HUES48 (cell line): ENCODE results near the gene LAMC3.

ENCODE experiments used
- H3K27ac ChIP-seq: one replicate; pipeline ENCODE4 v1.7.0; 2013; ENCODE audit warnings: low read depth, low read length, inconsistent platforms
- H3K27me3 ChIP-seq: 2 replicates; pipeline ENCODE4 v1.6.1; 2013; ENCODE audit warnings: mild to moderate bottlenecking, low read length; ENCODE audit not compliant: control insufficient read depth, insufficient read depth
- H3K36me3 ChIP-seq: 2 replicates; pipeline ENCODE4 v1.6.1; 2013; ENCODE audit warnings: low read length; ENCODE audit not compliant: control insufficient read depth, insufficient read depth
- H3K4me1 ChIP-seq: 2 replicates; pipeline ENCODE4 v1.6.1; 2013; ENCODE audit warnings: mild to moderate bottlenecking, low read length; ENCODE audit not compliant: control insufficient read depth, insufficient read depth
- H3K4me3 ChIP-seq: 2 replicates; pipeline ENCODE4 v1.5.1; 2013; ENCODE audit warnings: mild to moderate bottlenecking, low read depth, low read length
- H3K9ac ChIP-seq: 2 replicates; pipeline ENCODE4 v1.6.1; 2013; ENCODE audit warnings: mild to moderate bottlenecking, low read depth, low read length, moderate library complexity
- H3K9me3 ChIP-seq: 2 replicates; pipeline ENCODE4 v1.6.1; 2013; ENCODE audit warnings: low read length; ENCODE audit not compliant: control insufficient read depth, insufficient read depth

LAMC3 gene

DNA sequence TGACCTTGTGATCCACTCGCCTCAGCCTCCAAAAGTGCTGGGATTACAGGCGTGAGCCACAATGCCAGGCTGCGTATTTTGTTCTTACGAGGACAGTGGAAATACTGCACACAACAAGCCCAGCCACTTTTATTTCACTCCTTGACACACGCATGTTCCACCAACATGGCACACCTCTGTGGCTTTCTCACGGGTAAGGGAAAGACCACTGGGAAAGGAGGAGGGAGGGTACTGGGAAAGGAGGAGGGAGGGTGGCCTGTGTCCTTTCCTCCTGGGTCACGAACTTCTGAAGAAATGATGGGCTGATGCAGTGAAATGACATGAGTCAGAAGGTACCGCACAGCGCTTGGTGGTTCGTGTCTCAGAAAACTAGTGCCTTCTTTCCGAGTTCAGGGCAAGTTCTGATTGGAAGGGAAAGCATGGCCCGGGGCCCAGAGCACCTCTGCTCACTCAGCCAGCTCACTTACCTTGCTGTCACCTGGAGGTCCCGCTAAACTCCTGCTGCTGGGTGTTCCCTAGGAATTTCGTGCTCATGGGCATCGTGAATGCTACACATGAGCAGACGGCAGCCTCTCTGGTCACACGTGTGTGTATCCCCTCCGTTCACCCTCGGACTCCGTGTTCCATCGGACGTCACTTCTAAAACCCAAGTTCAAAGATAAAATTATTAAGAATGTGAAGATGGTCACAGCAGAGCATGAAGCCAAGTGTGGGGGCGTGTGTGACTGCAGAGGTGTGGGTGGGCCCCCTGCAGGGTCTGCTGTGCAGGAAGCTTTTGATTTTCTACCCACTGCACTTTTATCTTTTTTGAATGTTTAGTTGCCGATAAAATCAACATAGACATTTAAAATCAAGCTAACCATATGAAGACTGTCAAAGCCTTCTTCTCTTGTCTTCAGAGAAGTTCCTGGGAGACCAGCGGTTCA, 42.9 kb downstream of the LAMC3 start:
- no peaks in the 10 kb centered on the region for H3K4me1 ChIP-seq
- no peaks in the 10 kb centered on the region for H3K27me3 ChIP-seq
- no peak overlapping the region for H3K4me3 ChIP-seq
- no peak overlapping the region for H3K27ac ChIP-seq
- no peak overlapping the region for H3K9ac ChIP-seq
- no peaks in the 10 kb centered on the region for H3K9me3 ChIP-seq
- peaks cover 13% of the 10 kb centered on the region; the same call in 1 of the 2 replicates for H3K36me3 ChIP-seq

DNA sequence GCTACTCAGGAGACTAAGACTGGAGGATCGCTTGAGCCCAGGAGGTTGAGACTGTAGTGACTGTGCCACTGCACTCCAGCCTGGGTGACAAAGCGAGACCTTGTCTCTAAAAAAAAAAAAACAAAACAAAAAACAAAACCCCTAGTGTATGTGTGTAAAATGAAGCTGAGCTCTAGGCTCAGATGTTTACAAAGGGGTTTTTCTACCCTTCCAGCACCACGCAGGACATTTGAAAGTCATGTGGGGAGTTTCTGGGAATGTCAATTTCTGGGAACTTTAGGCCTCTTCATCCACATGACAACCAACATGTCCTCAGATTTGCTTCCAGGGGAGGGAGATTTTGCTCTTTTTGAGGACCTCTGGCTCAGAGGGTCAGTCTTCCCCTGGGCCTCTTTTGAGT, 44.9 kb downstream of the LAMC3 start:
- peaks cover 14% of the 10 kb centered on the region; the same call in 1 of the 2 replicates for H3K36me3 ChIP-seq
- H3K9me3 ChIP-seq = no peaks in the 10 kb centered on the region
- H3K9ac ChIP-seq = no peak overlapping the region
- no peak overlapping the region for H3K4me3 ChIP-seq
- no peaks in the 10 kb centered on the region for H3K4me1 ChIP-seq
- H3K27ac ChIP-seq = no peak overlapping the region
- no peaks in the 10 kb centered on the region for H3K27me3 ChIP-seq

DNA sequence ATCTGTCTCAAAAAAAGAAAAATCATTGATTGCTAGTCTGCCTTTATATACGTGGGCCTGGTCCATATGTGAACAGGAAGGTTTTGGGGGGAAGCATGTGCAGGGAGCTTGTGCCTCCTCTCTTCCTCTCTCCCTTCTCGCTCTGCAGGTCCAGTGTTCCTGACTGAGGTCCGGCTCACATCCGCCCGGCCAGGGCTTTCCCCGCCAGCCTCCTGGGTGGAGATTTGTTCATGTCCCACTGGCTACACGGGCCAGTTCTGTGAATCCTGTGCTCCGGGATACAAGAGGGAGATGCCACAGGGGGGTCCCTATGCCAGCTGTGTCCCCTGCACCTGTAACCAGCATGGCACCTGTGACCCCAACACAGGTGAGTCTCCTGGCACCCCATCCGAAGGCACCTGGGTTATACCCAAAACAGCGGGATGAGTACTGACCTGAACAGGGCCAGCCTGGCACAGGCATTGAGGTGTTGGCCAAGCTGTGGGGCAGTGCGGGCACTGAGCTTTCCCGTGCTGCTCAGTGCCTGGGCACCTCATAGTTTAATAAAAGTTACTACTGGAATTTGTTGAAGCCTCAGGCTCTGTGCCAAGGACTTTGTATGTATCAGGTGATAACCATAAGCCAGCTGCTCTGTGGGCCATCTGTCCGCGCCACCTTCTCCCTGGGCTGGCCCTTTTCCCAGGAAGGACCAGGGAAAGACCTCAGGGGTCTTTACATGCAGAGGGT, 48.0 kb downstream of the LAMC3 start:
- Histone ChIP-seq H3K9ac (no peak overlapping the region), H3K27me3 (no peaks in the 10 kb centered on the region), H3K9me3 (no peaks in the 10 kb centered on the region), H3K4me1 (no peaks in the 10 kb centered on the region), H3K4me3 (no peak overlapping the region), H3K36me3 (peaks cover 6% of the 10 kb centered on the region; the same call in 1 of the 2 replicates), H3K27ac (no peak overlapping the region)

DNA sequence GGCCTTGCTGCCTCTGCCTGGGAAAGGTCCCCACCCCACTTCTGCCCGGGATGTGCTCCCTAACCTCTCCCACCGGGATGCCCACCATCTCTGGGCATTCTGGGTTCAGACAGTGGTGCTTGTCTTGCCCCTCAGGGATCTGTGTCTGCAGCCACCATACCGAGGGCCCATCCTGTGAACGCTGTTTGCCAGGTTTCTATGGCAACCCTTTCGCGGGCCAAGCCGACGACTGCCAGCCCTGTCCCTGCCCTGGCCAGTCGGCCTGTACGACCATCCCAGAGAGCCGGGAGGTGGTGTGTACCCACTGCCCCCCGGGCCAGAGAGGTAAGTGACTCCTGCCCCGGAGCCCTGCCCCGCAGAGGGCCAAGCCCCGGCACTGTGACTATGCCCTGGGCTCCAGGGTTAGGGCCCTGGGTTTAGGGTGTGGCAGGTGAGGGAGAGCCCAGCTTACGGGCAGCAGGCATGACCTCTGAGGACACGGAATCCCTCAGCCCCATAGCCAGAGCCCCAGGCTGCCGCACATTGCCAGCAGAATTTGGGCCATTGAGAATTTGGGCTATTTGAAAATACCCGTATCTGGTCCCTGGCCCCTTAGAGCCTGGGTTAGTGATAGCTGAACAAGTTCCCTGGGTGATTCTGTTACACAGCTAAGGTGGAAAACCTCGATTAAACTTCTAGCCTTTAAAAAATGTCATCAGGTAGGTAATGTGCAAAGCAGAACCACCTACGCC, 52.1 kb downstream of the LAMC3 start:
- Histone ChIP-seq H3K36me3 (peaks cover 6% of the 10 kb centered on the region; the same call in 1 of the 2 replicates), H3K4me1 (no peaks in the 10 kb centered on the region), H3K27me3 (no peaks in the 10 kb centered on the region), H3K4me3 (no peak overlapping the region), H3K9ac (no peak overlapping the region), H3K9me3 (no peaks in the 10 kb centered on the region), H3K27ac (no peak overlapping the region)

DNA sequence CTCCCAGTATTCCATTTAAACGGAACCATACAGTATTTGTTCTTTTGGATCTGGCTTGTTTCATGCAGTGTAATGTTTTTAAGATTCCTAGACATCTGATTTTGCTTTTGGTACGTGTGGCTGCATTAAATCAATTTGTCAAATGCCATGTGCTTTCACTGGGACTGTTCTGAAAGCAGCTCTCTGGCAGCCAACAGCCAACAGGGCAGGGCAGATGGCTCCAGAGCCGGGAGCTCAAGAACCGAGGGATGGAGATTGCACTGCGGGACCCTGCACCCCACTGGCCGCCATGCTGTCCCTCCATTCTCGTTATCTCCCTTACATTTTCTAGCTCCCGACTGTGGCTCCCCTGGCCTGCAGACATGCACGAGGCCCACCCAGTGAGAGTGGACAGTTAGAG, 54.0 kb downstream of the LAMC3 start:
- H3K9ac ChIP-seq = no peak overlapping the region
- no peaks in the 10 kb centered on the region for H3K27me3 ChIP-seq
- H3K4me1 ChIP-seq = no peaks in the 10 kb centered on the region
- no peaks in the 10 kb centered on the region for H3K9me3 ChIP-seq
- no peak overlapping the region for H3K4me3 ChIP-seq
- H3K27ac ChIP-seq = no peak overlapping the region
- H3K36me3 ChIP-seq = peaks cover 3% of the 10 kb centered on the region; the same call in 1 of the 2 replicates

DNA sequence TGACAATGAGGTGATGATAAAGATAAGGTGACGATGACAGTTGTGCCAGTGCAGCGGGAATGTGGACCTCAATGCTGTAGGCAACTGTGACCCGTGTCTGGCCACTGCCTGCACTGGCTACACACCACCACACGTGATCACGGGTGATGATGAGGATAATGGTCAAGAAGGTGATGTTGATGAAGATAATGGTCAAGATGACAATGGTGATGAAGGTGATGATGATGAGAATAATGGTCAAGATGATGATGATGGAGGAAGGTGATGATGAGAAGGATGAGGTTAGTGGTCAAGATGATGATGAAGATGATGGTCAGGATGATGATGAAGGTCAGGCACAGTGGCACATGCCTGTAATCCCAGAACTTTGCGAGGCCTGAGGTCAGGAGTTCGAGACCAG, 56.6 kb downstream of the LAMC3 start:
- Histone ChIP-seq H3K27me3 (no peaks in the 10 kb centered on the region), H3K4me3 (no peak overlapping the region)

DNA sequence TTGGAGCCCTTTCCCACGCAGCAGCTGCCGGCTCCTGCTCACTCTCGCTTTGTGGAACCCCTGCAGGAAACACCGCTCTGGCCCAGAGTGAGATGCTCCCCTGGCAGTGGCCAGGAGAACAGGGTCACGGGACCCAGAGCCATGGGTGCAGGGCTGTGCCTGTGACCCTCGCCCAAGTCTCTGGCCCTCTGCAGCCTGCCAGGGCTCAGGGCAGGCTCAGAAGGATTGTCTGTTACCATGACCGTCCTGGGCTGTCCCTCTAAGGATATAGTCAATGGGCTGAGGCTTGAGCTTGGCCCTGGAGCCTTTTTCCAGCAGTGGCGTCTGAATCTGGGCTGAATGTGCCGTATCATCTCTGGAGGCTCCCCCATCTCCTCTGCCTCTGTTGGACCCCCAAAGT, 58.7 kb downstream of the LAMC3 start:
- H3K4me1 ChIP-seq = no peaks in the 10 kb centered on the region
- H3K36me3 ChIP-seq = 0 out of 2 replicates have a peak, but pooled peaks cover 2% of the 10 kb centered on the region
- no peak overlapping the region for H3K9ac ChIP-seq
- no peaks in the 10 kb centered on the region for H3K9me3 ChIP-seq
- no peaks in the 10 kb centered on the region for H3K27me3 ChIP-seq
- no peak overlapping the region for H3K4me3 ChIP-seq
- no peak overlapping the region for H3K27ac ChIP-seq

More for the DNA sequence above, 56.6 kb downstream of the LAMC3 start:
- peaks cover 2% of the 10 kb centered on the region; the same call in 1 of the 2 replicates for H3K36me3 ChIP-seq
- no peak overlapping the region for H3K9ac ChIP-seq
- H3K9me3 ChIP-seq = no peaks in the 10 kb centered on the region
- no peaks in the 10 kb centered on the region for H3K4me1 ChIP-seq
- H3K27ac ChIP-seq = no peak overlapping the region

DNA sequence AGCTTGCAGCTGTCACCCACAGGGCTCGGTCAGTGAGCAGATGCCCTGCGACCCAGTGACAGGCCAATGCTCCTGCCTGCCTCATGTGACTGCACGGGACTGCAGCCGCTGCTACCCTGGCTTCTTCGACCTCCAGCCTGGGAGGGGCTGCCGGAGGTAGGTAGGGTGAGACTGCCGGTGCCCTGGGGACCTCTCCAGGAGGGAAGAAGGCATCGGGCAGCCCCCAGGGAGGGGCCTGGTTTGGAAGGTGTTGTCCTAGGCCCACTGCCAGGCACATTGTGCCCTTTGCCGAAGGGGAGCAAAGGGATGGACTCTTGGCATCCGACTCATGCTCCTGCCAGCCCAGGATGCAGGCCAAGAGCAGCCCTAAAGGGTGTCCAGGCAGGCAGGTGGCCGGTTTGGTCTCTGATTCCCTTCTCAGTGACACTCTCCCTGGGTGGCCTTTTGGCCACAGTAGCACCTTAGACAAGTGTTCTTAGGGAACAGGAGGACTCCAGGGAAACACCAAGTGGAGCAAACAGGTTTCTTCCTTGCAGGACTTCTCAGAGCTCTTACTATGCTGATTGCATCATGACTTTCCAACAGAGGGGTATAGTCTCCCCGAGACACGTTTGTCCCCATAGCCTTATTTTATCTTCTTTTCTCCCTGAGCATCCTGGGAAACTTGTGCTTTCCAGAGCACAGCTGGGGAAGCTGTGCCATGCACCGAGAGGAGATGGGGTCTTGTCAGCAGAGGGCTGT, 59.3 kb downstream of the LAMC3 start:
- H3K27ac ChIP-seq = no peak overlapping the region
- H3K9me3 ChIP-seq = no peaks in the 10 kb centered on the region
- no peak overlapping the region for H3K4me3 ChIP-seq
- H3K4me1 ChIP-seq = no peaks in the 10 kb centered on the region
- peaks cover 8% of the 10 kb centered on the region; the same call in 1 of the 2 replicates for H3K36me3 ChIP-seq
- H3K27me3 ChIP-seq = no peaks in the 10 kb centered on the region
- H3K9ac ChIP-seq = no peak overlapping the region

DNA sequence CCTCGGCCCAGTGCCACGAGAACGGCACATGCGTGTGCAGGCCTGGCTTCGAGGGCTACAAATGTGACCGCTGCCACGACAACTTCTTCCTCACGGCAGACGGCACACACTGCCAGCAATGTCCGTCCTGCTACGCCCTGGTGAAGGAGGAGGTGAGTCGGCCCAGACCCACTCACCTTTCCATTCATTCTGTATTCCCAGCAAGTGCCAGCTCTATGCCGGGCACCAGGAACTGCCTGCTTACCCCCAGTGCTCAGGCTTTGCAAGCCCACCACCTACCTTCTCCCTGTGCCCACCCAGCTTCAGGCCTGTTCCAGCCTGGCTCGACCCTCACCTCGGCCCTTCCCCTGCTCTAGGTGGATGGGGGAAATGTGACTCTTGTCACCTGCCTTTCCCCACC, 60.7 kb downstream of the LAMC3 start:
- peaks cover 11% of the 10 kb centered on the region; the same call in 1 of the 2 replicates for H3K36me3 ChIP-seq
- no peaks in the 10 kb centered on the region for H3K27me3 ChIP-seq
- H3K9ac ChIP-seq = no peak overlapping the region
- no peak overlapping the region for H3K27ac ChIP-seq
- H3K4me1 ChIP-seq = no peaks in the 10 kb centered on the region
- H3K9me3 ChIP-seq = no peaks in the 10 kb centered on the region
- no peak overlapping the region for H3K4me3 ChIP-seq

DNA sequence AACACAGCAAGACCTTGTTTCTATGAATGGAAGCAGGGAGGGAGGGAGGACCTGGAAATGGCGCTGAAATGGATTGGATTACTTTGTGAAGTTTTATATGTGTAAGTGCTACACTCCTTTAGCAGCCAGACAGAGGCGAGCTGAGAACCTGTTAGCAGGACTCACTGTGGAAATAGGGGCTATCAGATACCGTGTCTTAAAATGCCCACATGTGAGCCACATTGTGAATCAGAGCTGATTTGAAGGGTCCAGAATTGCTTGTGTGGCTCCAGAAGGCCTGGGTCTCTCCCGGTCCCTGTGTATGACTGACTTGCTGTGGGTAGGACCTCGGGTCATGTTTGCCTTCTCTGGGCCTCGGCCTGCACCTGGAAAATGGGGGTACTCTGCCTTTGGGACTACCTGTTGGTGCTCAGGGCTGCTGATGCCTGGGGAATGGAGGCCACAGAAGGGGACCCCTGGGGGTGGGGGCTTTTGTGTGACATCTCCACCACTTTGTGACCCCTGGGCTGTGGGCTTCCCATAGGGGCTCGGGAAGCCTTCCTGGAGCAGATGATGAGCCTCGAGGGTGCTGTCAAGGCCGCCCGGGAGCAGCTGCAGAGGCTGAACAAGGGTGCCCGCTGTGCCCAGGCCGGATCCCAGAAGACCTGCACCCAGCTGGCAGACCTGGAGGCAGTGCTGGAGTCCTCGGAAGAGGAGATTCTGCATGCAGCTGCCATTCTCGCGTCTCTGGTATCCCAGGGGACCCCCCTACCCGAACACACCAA, 63.3 kb downstream of the LAMC3 start:
- H3K9ac ChIP-seq = no peak overlapping the region
- peaks cover 11% of the 10 kb centered on the region; the same call in 1 of the 2 replicates for H3K36me3 ChIP-seq
- H3K4me1 ChIP-seq = no peaks in the 10 kb centered on the region
- H3K9me3 ChIP-seq = no peaks in the 10 kb centered on the region
- no peak overlapping the region for H3K27ac ChIP-seq
- H3K4me3 ChIP-seq = no peak overlapping the region
- no peaks in the 10 kb centered on the region for H3K27me3 ChIP-seq
